ENCODE measurements around the gene LRRC70.

LRRC70 gene, protein sequence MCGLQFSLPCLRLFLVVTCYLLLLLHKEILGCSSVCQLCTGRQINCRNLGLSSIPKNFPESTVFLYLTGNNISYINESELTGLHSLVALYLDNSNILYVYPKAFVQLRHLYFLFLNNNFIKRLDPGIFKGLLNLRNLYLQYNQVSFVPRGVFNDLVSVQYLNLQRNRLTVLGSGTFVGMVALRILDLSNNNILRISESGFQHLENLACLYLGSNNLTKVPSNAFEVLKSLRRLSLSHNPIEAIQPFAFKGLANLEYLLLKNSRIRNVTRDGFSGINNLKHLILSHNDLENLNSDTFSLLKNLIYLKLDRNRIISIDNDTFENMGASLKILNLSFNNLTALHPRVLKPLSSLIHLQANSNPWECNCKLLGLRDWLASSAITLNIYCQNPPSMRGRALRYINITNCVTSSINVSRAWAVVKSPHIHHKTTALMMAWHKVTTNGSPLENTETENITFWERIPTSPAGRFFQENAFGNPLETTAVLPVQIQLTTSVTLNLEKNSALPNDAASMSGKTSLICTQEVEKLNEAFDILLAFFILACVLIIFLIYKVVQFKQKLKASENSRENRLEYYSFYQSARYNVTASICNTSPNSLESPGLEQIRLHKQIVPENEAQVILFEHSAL

DNA sequence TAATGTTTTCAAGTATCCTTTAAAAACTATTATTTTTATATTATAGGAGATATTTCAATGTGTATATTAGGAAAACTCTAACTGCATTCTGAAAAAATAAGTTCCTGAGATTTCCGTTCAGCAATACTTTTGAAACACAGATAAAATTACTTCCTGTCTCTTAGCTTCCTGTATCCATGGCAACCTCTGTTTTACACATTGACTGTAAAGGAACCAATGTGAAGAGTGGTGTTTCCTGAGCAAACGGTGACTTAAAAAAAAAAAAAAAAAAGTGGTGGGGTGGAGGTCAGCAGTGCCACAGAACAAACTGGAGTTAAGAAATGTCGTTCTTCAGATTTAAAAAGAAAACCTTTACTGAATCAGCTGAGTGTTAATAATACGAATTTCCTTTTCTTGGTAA lies at the start of gene LRRC70:
LRRC70 (plus strand) TSS at position 280 of the 400 bp plus-strand sequence. CDS start 620 bp downstream, outside the sequence.
- TF ChIP-seq, protein P1, sequence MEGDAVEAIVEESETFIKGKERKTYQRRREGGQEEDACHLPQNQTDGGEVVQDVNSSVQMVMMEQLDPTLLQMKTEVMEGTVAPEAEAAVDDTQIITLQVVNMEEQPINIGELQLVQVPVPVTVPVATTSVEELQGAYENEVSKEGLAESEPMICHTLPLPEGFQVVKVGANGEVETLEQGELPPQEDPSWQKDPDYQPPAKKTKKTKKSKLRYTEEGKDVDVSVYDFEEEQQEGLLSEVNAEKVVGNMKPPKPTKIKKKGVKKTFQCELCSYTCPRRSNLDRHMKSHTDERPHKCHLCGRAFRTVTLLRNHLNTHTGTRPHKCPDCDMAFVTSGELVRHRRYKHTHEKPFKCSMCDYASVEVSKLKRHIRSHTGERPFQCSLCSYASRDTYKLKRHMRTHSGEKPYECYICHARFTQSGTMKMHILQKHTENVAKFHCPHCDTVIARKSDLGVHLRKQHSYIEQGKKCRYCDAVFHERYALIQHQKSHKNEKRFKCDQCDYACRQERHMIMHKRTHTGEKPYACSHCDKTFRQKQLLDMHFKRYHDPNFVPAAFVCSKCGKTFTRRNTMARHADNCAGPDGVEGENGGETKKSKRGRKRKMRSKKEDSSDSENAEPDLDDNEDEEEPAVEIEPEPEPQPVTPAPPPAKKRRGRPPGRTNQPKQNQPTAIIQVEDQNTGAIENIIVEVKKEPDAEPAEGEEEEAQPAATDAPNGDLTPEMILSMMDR (IDR thresholded peaks at IDR 0.05; ENCODE audit: borderline replicate concordance, insufficient read depth, low read depth, low read length), result no peak
- no peak within 1 kb of the TSS for H3K4me3 ChIP-seq (ENCODE audit: low read depth, low read length)

DNA sequence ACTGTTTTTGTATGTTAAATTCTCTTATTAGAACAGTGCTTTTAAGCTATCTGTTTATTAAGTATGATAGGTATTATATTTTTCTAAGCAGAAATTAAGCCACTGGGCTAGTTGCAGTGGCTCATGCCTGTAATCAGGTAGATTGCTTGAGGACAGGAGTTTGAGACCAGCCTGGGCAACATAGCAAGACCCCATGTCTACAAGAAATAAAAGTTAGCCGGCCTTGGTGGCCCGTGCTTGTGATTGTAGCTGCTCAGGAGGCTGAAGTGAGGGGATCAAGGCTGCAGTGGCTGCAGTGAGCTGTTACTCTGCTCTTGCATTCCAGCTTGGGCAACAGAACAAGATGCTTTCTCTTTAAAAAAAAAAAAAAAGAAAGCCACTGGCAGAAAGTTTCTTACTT lies 45.0 kb upstream of the LRRC70 start:
- TF ChIP-seq, protein P1 (IDR thresholded peaks at IDR 0.05; ENCODE audit: borderline replicate concordance, insufficient read depth, low read depth, low read length), result no peak
- H3K4me3 ChIP-seq (ENCODE audit: low read depth, low read length), result no peak overlapping the region

DNA sequence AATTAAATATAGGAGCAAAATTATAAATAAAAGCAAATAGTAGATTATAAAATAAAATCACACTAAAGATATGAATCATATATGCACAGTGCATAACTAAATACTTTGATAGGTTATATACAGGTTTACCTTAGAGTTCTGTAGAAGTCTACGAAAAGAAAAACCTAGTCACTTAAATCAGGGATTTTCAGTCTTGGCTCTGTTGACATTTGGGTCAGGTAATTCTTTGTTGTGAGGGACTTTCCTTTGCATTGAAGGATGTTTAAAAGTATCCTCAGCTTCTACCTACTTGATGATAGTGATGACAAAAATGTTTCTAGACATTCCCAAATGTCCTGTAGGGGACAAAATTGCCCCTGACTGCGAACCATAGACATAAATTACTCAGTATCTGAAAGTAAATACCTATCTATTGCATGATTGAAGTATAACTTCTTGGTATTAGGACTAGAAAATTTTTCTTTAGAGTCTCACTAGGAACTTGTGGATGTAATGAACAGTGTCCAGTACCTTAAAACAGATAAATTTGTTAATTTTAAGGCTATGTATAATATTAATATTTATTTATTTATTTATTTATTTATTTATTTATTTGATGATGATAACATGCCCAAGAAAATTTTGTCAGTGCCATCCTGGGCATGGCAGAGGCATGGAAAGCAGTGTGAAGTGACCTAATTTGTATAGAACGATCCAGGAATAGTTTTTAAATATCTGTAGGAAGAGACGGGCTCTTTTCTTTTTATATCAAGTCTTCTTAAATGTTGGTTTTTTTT lies 44.0 kb upstream of the LRRC70 start:
- TF ChIP-seq, protein P1 (IDR thresholded peaks at IDR 0.05; ENCODE audit: borderline replicate concordance, insufficient read depth, low read depth, low read length), result no peak
- H3K4me3 ChIP-seq (ENCODE audit: low read depth, low read length), result no peak overlapping the region

DNA sequence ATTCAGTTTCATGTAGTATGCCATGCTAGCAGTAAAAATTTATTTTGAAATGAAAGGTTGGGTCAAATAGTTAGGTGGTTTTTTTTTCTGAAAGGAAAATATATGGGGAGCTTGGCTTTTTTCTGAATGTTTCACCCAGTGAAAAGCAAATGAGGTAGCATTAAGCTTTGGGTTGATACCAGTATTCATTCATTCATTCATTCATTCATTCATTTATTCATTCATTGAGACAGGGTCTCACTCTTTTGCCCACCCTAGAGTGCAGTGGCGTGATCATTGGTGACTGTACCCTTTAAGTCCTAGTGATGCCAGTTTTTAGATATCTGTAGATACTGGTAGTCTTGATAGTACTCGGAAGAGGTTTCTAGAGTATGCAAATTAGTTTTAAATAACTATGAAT lies 42.4 kb upstream of the LRRC70 start:
- no peak overlapping the region for H3K4me3 ChIP-seq (ENCODE audit: low read depth, low read length)
- TF ChIP-seq, protein P1 (IDR thresholded peaks at IDR 0.05; ENCODE audit: borderline replicate concordance, insufficient read depth, low read depth, low read length), result no peak

DNA sequence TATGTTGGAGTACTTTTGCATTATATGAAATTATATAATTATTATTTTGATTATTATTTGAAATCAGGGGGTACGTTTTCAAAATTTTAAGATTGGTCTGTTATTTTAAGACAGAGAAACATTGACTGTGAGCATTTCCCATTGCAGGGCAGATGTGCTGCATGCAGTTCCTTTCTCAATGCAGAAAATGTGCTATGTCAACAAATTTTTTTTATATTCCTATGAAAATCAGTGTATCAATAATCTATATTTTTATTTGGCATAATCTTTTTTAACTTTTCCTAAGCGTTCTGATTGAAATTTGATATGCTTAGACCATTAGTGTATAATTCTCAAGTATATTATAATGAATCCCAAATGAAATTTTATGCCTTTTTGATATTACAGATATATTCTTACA lies 41.8 kb upstream of the LRRC70 start:
- TF ChIP-seq, protein P1 (IDR thresholded peaks at IDR 0.05; ENCODE audit: borderline replicate concordance, insufficient read depth, low read depth, low read length), result no peak
- no peak overlapping the region for H3K4me3 ChIP-seq (ENCODE audit: low read depth, low read length)

DNA sequence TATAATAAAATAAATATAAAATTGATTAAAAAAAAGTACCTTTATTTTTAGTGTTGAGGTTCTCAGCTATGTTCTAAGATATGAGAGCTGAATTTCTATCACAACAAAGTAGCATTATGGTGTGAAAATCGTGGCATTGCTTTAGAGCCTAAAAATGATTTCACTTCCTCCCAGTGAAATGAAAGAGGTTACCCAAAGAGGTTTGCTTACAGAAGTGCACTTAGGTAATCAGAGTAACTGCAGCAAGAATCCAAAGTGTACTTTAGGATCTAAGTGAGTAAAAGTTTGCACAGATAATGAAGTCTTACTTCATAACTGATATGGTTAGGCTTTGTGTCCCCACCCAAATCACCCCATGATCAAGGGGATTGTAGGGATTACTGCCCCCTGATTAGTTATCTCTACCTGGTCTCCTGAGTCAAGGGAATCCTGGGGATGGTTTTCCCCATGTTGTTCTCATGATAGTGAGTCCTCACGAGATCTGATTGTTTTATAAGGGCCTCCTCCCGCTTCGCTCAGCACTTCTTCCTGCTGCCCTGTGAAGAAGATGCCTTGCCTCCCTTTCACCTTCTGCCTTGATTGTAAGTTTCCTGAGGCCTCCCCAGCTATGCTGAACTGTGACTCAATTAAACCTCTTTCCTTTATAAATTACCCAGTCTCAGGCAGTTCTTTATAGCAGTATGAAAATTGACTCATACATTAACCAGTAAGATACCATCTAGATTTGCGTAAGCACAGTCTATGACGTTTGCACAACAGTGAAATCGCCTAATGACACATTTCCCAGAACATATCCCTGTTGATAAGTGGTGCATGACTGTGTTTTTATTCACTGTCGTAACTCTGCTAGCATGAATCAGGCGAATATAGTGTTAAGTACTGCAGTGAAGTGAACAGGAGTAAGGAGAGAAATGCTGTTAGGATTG lies 40.3 kb upstream of the LRRC70 start:
- H3K4me3 ChIP-seq (ENCODE audit: low read depth, low read length), result no peak overlapping the region
- TF ChIP-seq, protein P1 (IDR thresholded peaks at IDR 0.05; ENCODE audit: borderline replicate concordance, insufficient read depth, low read depth, low read length), result no peak
